HFFc6 (cell line): Measurements from ENCODE around the gene THRB. TPM values are rescaled to one million over a fixed set of nuclear protein-coding genes. Genes with fewer than 3 reads are reported as not detected.

Experiments used
- DNase-seq: peaks from one replicate; pipeline ENCODE4 v3.0.0-alpha.2; 2018
- H3K27ac Mint-ChIP-seq: 2 replicates; pipeline ENCODE4 v1.8.0; 2020; ENCODE audit warnings: mild to moderate bottlenecking, mixed read lengths
- H3K27me3 Mint-ChIP-seq: 2 replicates; pipeline ENCODE4 v1.8.0; 2021; ENCODE audit warnings: mild to moderate bottlenecking, moderate library complexity, mixed read lengths; ENCODE audit not compliant: insufficient read depth
- H3K36me3 Mint-ChIP-seq: 2 replicates; pipeline ENCODE4 v1.8.0; 2021; ENCODE audit warnings: low read depth, mixed read lengths
- H3K4me1 Mint-ChIP-seq: 2 replicates; pipeline ENCODE4 v1.8.0; 2020; ENCODE audit warnings: low read depth, mixed read lengths
- H3K4me3 Mint-ChIP-seq: 2 replicates; pipeline ENCODE4 v1.8.0; 2020; ENCODE audit warnings: mild to moderate bottlenecking, moderate library complexity, mixed read lengths
- H3K9me3 Mint-ChIP-seq: 2 replicates; pipeline ENCODE4 v1.8.0; 2020; ENCODE audit warnings: mild to moderate bottlenecking, mixed read lengths
- long read RNA-seq: library from polyadenylated mRNA; unstranded; transcript quantifications from one replicate; pipeline ENCODE4 v2.0.0, GENCODE V29; 2019
- total RNA-seq, 6 experiments: library from RNA; stranded (reverse); fragmentation: NEBNext Ultra II Directional; extraction: Animal tissue kit (Norgen Biotek cat#: 25700); gene quantifications; 2 replicates in 1 of 6; 3 replicates in 5 of 6; pipeline ENCODE4 v1.2.3, GENCODE V29; 2021
- TF ChIP-seq, protein P1 (sequence below): fragments of 200-600 bp; sonication (generic); IDR thresholded peaks from 2 replicates; pipeline ENCODE4 v1.5.0; 2021; ENCODE audit warnings: antibody characterized with exemption, mild to moderate bottlenecking

Gene THRB
- not detected for total RNA-seq
- long read RNA-seq, result 0 reads

- Mint-ChIP-seq H3K9me3 (no peaks in the 10 kb centered on the region; the same call in 1 of the 2 replicates), H3K27ac (no peak within 1 kb of the TSS), H3K4me1 (no peaks in the 10 kb centered on the region), H3K4me3 (no peak within 1 kb of the TSS), H3K36me3 (no peaks in the 10 kb centered on the region), H3K27me3 (peaks cover 15% of the 10 kb centered on the region)
- DNase-seq, result no peak
- TF ChIP-seq, protein P1, sequence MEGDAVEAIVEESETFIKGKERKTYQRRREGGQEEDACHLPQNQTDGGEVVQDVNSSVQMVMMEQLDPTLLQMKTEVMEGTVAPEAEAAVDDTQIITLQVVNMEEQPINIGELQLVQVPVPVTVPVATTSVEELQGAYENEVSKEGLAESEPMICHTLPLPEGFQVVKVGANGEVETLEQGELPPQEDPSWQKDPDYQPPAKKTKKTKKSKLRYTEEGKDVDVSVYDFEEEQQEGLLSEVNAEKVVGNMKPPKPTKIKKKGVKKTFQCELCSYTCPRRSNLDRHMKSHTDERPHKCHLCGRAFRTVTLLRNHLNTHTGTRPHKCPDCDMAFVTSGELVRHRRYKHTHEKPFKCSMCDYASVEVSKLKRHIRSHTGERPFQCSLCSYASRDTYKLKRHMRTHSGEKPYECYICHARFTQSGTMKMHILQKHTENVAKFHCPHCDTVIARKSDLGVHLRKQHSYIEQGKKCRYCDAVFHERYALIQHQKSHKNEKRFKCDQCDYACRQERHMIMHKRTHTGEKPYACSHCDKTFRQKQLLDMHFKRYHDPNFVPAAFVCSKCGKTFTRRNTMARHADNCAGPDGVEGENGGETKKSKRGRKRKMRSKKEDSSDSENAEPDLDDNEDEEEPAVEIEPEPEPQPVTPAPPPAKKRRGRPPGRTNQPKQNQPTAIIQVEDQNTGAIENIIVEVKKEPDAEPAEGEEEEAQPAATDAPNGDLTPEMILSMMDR, result no peak
Measured at GRCh38 chr3:24494618-24495325, at the start of gene THRB. THRB (minus strand) TSS chr3:24494850.

DNA sequence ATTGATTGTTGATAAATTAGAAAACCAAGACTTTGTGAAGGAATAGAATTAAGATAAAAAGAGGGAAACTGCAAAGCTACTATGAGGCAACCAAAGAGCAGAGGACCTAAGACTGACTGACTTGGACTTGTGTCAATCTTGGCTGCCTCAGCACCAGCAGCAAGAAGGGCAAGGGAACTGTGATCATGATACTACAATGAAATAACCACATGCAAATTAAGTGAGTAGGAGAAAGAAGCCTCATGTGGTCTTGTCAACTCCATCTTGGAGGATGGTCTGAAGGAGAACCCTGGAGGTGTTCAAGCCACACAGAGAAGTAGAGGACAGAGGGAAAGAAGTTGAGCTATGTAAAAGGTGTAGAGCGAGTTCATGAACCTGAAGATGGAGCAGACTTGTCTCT lies 47.3 kb upstream of the THRB start:
- Mint-ChIP-seq H3K27ac (no peak overlapping the region), H3K4me1 (no peaks in the 10 kb centered on the region), H3K4me3 (no peak overlapping the region), H3K36me3 (no peaks in the 10 kb centered on the region; the same call in 1 of the 2 replicates), H3K27me3 (no peaks in the 10 kb centered on the region; the same call in 1 of the 2 replicates), H3K9me3 (peaks cover 11% of the 10 kb centered on the region; the same call in 1 of the 2 replicates)
- TF ChIP-seq, protein P1, result no peak
- no peak for DNase-seq

DNA sequence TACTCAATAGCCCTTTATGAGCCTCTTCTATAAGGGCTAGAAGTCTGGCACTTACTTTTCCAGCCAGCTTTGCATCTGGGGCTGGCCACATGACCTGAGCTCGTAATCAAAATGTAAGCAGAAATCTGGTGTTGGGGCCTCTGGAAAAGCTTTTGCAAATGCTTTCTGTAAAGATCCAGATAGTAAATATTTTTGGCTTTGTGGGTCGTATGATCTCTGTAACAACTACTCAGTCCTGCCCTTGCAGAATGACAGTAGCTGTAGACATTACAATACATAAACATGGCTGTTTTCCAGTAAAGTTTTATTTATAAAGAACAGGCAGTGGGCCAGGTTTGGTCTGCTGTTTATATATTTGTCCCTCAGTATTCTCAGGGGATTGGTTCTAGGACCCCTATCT lies 46.2 kb upstream of the THRB start:
- Mint-ChIP-seq H3K36me3 (no peaks in the 10 kb centered on the region; the same call in 1 of the 2 replicates), H3K9me3 (peaks cover 4% of the 10 kb centered on the region; the same call in 1 of the 2 replicates), H3K4me1 (no peaks in the 10 kb centered on the region), H3K4me3 (no peak overlapping the region), H3K27ac (no peak overlapping the region), H3K27me3 (no peaks in the 10 kb centered on the region; the same call in 1 of the 2 replicates)
- DNase-seq, result no peak
- TF ChIP-seq, protein P1, result no peak

GRCh38 chr3:24539699-24540098 lies 45.0 kb upstream of the THRB start:
- DNase-seq, result no peak
- Mint-ChIP-seq H3K36me3 (no peaks in the 10 kb centered on the region; the same call in 1 of the 2 replicates), H3K4me3 (no peak overlapping the region), H3K4me1 (no peaks in the 10 kb centered on the region), H3K27me3 (no peaks in the 10 kb centered on the region), H3K9me3 (peaks cover 4% of the 10 kb centered on the region; the same call in 1 of the 2 replicates), H3K27ac (no peak overlapping the region)
- TF ChIP-seq, protein P1, result no peak

GRCh38 chr3:24538891-24539290 lies 44.2 kb upstream of the THRB start:
- no peak overlapping the region for H3K4me3 Mint-ChIP-seq
- DNase-seq, result no peak
- no peaks in the 10 kb centered on the region for H3K27me3 Mint-ChIP-seq
- no peak overlapping the region for H3K27ac Mint-ChIP-seq
- H3K9me3 Mint-ChIP-seq, result peaks cover 4% of the 10 kb centered on the region; the same call in 1 of the 2 replicates
- no peaks in the 10 kb centered on the region for H3K4me1 Mint-ChIP-seq
- no peaks in the 10 kb centered on the region; the same call in 1 of the 2 replicates for H3K36me3 Mint-ChIP-seq
- TF ChIP-seq, protein P1, result no peak
